GM19438 (cell line): ENCODE results near the gene ALB.

ENCODE experiments used
- ATAC-seq: cut with Tn5 transposase; IDR thresholded peaks from one replicate; pipeline ENCODE4 v1.9.1; 2021; ENCODE audit warnings: low read depth; ENCODE audit not compliant: unreplicated experiment

Gene ALB

GRCh38 chr4:73429118-73429517 is 25.0 kb downstream of the ALB start:
- ATAC-seq = no peak

GRCh38 chr4:73429826-73430587 is 25.9 kb downstream of the ALB start:
- no peak for ATAC-seq

- no peak for ATAC-seq
Observed at GRCh38 chr4:73431813-73432168, 27.7 kb downstream of the ALB start.

GRCh38 chr4:73432169-73433000 is 28.3 kb downstream of the ALB start:
- no peak for ATAC-seq

GRCh38 chr4:73433140-73433539 is 29.1 kb downstream of the ALB start:
- no peak for ATAC-seq

GRCh38 chr4:73434311-73434710 is 30.2 kb downstream of the ALB start:
- ATAC-seq = no peak

GRCh38 chr4:73435984-73436383 is 31.9 kb downstream of the ALB start, which contains the start of gene AFP:
AFP (plus strand) TSS chr4:73436221; CDS start chr4:73436263, 42 bp downstream.
- ATAC-seq = no peak

- no peak for ATAC-seq
Observed at GRCh38 chr4:73436674-73437557, 32.8 kb downstream of the ALB start.

- ATAC-seq = no peak
Observed at GRCh38 chr4:73437558-73437956, 33.5 kb downstream of the ALB start.

- no peak for ATAC-seq
Observed at GRCh38 chr4:73438048-73438447, 34.0 kb downstream of the ALB start.

- no peak for ATAC-seq
Observed at GRCh38 chr4:73438582-73439215, 34.6 kb downstream of the ALB start.

- no peak for ATAC-seq
Observed at GRCh38 chr4:73439445-73439844, 35.4 kb downstream of the ALB start.

- ATAC-seq = no peak
Observed at GRCh38 chr4:73439991-73440390, 35.9 kb downstream of the ALB start.

GRCh38 chr4:73440653-73441052 is 36.6 kb downstream of the ALB start:
- ATAC-seq = no peak

GRCh38 chr4:73442275-73442674 is 38.2 kb downstream of the ALB start:
- ATAC-seq = no peak

GRCh38 chr4:73443224-73443623 is 39.1 kb downstream of the ALB start:
- no peak for ATAC-seq

- no peak for ATAC-seq
Observed at GRCh38 chr4:73445383-73446335, 41.6 kb downstream of the ALB start.

- ATAC-seq = peak; percentile 95
Observed at GRCh38 chr4:73446336-73446938, 42.4 kb downstream of the ALB start.

- no peak for ATAC-seq
Observed at GRCh38 chr4:73447671-73448070, 43.6 kb downstream of the ALB start.
